HepG2 (cell line): ENCODE data around the gene EVA1A. TPM values are rescaled to one million over a fixed set of nuclear protein-coding genes. Genes with fewer than 3 reads are reported as not detected.

Experiments
- CCDC6 ChIP-seq: sonication (generic); formaldehyde crosslinking; IDR thresholded peaks from 2 replicates; pipeline ENCODE4 v1.8.1; 2022; ENCODE audit warnings: mild to moderate bottlenecking, missing genetic modification reagents, moderate library complexity
- CENPBD1 ChIP-seq: sonication (generic); formaldehyde crosslinking; IDR thresholded peaks from 2 replicates; pipeline ENCODE4 v1.8.0; 2022; ENCODE audit warnings: missing genetic modification reagents, low read depth, mild to moderate bottlenecking, borderline replicate concordance
- FOSL2 ChIP-seq: sonication (generic); formaldehyde crosslinking; IDR thresholded peaks from 2 replicates; pipeline ENCODE4 v1.4.0; 2020; ENCODE audit warnings: missing genetic modification reagents
- FOXP1 ChIP-seq, 2 experiments: fragments of 450-650 bp in 1 of 2; IDR thresholded peaks; 2 replicates each; pipeline ENCODE4 v1.6.1; 2017 to 2018; ENCODE audit warnings: antibody characterized with exemption in 1 of 2
- GMEB1 ChIP-seq: sonication (generic); formaldehyde crosslinking; IDR thresholded peaks from 2 replicates; pipeline ENCODE4 v1.5.1; 2020; ENCODE audit warnings: missing genetic modification reagents, mild to moderate bottlenecking, borderline replicate concordance
- HNRNPK ChIP-seq: fragments of 200-400 bp; formaldehyde crosslinking; IDR thresholded peaks from 2 replicates; pipeline ENCODE4 v1.6.1; 2018; ENCODE audit warnings: low read length, low read depth, moderate library complexity, mild to moderate bottlenecking; ENCODE audit not compliant: poor library complexity, severe bottlenecking
- HOXA3 ChIP-seq: sonication (generic); formaldehyde crosslinking; IDR thresholded peaks from 2 replicates; pipeline ENCODE4 v1.5.0; 2020; ENCODE audit warnings: missing genetic modification reagents
- ISL2 ChIP-seq: sonication (generic); formaldehyde crosslinking; IDR thresholded peaks from 2 replicates; pipeline ENCODE4 v1.5.0; 2020; ENCODE audit warnings: missing genetic modification reagents
- KAT2B ChIP-seq: fragments of 150-350 bp; IDR thresholded peaks from 2 replicates; pipeline ENCODE4 v1.6.1; 2014; ENCODE audit warnings: low read depth, low read length, borderline replicate concordance
- POLR2A ChIP-seq, 2 experiments: IDR thresholded peaks; 2 replicates each; pipeline ENCODE4 v1.6.1; 2011; ENCODE audit warnings: low read depth in 2 of 2, low read length in 2 of 2, mild to moderate bottlenecking in 1 of 2, moderate library complexity in 1 of 2; ENCODE audit not compliant: insufficient read depth in 1 of 2
- TEAD2 ChIP-seq: sonication (generic); formaldehyde crosslinking; IDR thresholded peaks from 2 replicates; pipeline ENCODE4 v1.9.0; 2021; ENCODE audit warnings: missing genetic modification reagents
- ZNF136 ChIP-seq: sonication (generic); formaldehyde crosslinking; IDR thresholded peaks from 2 replicates; pipeline ENCODE4 v1.8.1; 2022; ENCODE audit warnings: low read depth, mild to moderate bottlenecking, moderate library complexity, missing genetic modification reagents
- ZNF20 ChIP-seq: sonication (generic); formaldehyde crosslinking; IDR thresholded peaks from 2 replicates; pipeline ENCODE4 v1.4.0; 2020; ENCODE audit warnings: mild to moderate bottlenecking, moderate library complexity, missing genetic modification reagents
- ZNF652 ChIP-seq: IDR thresholded peaks from 2 replicates; pipeline ENCODE4 v1.6.1; 2016; ENCODE audit warnings: low read depth, borderline replicate concordance
- ZNF713 ChIP-seq: sonication (generic); formaldehyde crosslinking; IDR thresholded peaks from 2 replicates; pipeline ENCODE4 v1.4.0; 2020; ENCODE audit warnings: mild to moderate bottlenecking, missing genetic modification reagents
- polyA plus RNA-seq, 8 experiments: library from polyadenylated mRNA; depleted of rRNA in 3 of 8; stranded (reverse) in 7 of 8; unstranded in 1 of 8; fragments of >200 nt; fragmentation: Illumina TruSeq in 4 of 8; extraction: Trizol in 4 of 8; gene quantifications; 2 replicates each; pipeline versions ENCODE4 v1.2.1 to v1.2.3, GENCODE V29; 2011 to 2016; ENCODE audit warnings: low read depth in 4 of 8, missing spikeins in 1 of 8, mixed read lengths in 1 of 8; ENCODE audit not compliant: insufficient read depth in 1 of 8
- total RNA-seq, 5 experiments: library from RNA; depleted of rRNA; stranded (reverse); fragments of >200 nt; fragmentation: Illumina TruSeq; extraction: Trizol; gene quantifications; 2 replicates each; pipeline ENCODE4 v1.2.3, GENCODE V29; 2016; ENCODE audit warnings: low read depth in 1 of 5

EVA1A gene
- total and polyA plus RNA-seq, 2 of the 13 experiments (the other 11 are each of a cell fraction or from before 2014, with no cell fraction given) = 57.5 to 57.8 TPM

- TF ChIP-seq CENPBD1 (CRISPR knock-in tag) = no peak
- TF ChIP-seq ZNF652 (CRISPR knock-in tag) = no peak
- peak; percentile 4; the same call in 1 of the 2 replicates for TF ChIP-seq CCDC6
- peak; percentile 14; the same call in 1 of the 2 replicates for TF ChIP-seq ISL2
- TF ChIP-seq HOXA3 (CRISPR knock-in tag) = no peak
- TF ChIP-seq TEAD2 (CRISPR knock-in tag) = no peak
- no peak for TF ChIP-seq ZNF20 (CRISPR knock-in tag)
- TF ChIP-seq KAT2B = no peak
- no peak for TF ChIP-seq FOXP1 (IDR thresholded peaks at IDR 0.05)
- no peak for TF ChIP-seq FOXP1 (CRISPR knock-in tag; IDR thresholded peaks at IDR 0.05)
- TF ChIP-seq FOSL2 (CRISPR knock-in tag) = no peak
- TF ChIP-seq GMEB1 = no peak
- 0 out of 4 replicates have a peak, but pooled peaks of 1 of the 2 experiments have one; percentile 31 for TF ChIP-seq POLR2A (IDR thresholded peaks at IDR 0.05; ENCODE audit: insufficient read depth in 1 of 2, low read depth in 2 of 2, low read length in 2 of 2)
- peak; percentile 71 for TF ChIP-seq HNRNPK
- TF ChIP-seq ZNF136 (CRISPR knock-in tag) = no peak
- TF ChIP-seq ZNF713 (CRISPR knock-in tag) = no peak
These were observed 1.1 kb downstream of the EVA1A start (continued) for GRCh38 chr2:75559680-75560021.
